NB4 (cell line): Measurements from ENCODE around the gene RNF217.

Experiments used
- DNase-seq: peaks from one replicate; pipeline ENCODE4 v3.0.0; 2010; ENCODE audit warnings: low read depth
- H3K4me3 ChIP-seq: one replicate; pipeline ENCODE4 v1.5.1; 2011; ENCODE audit warnings: mild to moderate bottlenecking, low read depth, low read length, moderate library complexity
- CTCF ChIP-seq: IDR thresholded peaks from one replicate; pipeline ENCODE4 v1.5.1; 2012; ENCODE audit warnings: low read depth, low read length
- MYC ChIP-seq: IDR thresholded peaks from 2 replicates; pipeline ENCODE4 v1.6.1; 2011; ENCODE audit warnings: low read depth, low read length
- POLR2A ChIP-seq: IDR thresholded peaks from 2 replicates; pipeline ENCODE4 v1.6.1; 2011; ENCODE audit warnings: mild to moderate bottlenecking; ENCODE audit not compliant: insufficient read length; ENCODE audit errors: extremely low read depth
- TF ChIP-seq, protein P1 (sequence below): IDR thresholded peaks from 2 replicates; pipeline ENCODE4 v1.6.1; 2011; ENCODE audit warnings: low read depth, low read length

The RNF217 gene

DNA sequence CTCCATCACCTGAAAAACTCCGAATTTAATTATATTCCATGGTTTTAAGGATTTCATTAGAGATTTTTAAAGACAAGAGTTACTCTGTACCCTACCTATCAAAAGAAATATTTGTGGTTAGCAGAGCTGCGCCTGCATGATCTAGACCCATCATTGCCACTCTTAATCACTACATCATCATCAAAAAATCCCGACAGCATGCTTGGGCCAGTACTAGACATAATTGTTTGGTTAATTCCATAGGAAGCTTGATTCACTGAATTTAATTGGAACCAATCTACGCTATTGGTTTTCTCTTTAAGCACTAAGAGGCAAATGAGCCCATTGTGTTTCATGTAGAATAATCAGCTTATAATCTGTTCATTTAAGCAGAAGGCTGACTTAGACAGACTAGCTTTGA is 33.4 kb upstream of the RNF217 start:
- DNase-seq: no peak
- H3K4me3 ChIP-seq: no peak overlapping the region
- TF ChIP-seq MYC (no peak), POLR2A (no peak), CTCF (no peak)
- TF ChIP-seq, protein P1, sequence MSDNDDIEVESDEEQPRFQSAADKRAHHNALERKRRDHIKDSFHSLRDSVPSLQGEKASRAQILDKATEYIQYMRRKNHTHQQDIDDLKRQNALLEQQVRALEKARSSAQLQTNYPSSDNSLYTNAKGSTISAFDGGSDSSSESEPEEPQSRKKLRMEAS: no peak

- TF ChIP-seq, protein P1: no peak
- no peak for TF ChIP-seq POLR2A
- no peak for TF ChIP-seq MYC
- TF ChIP-seq CTCF: no peak
- no peak for DNase-seq
These were observed 24.6 kb upstream of the RNF217 start for GRCh38 chr6:124937645-124938044.

GRCh38 chr6:124941259-124941658 is 21.0 kb upstream of the RNF217 start:
- DNase-seq: no peak
- H3K4me3 ChIP-seq: no peak overlapping the region
- TF ChIP-seq, protein P1: no peak
- TF ChIP-seq POLR2A: no peak
- no peak for TF ChIP-seq MYC
- TF ChIP-seq CTCF: no peak

More at GRCh38 chr6:124937645-124938044, 24.6 kb upstream of the RNF217 start:
- no peak overlapping the region for H3K4me3 ChIP-seq

DNA sequence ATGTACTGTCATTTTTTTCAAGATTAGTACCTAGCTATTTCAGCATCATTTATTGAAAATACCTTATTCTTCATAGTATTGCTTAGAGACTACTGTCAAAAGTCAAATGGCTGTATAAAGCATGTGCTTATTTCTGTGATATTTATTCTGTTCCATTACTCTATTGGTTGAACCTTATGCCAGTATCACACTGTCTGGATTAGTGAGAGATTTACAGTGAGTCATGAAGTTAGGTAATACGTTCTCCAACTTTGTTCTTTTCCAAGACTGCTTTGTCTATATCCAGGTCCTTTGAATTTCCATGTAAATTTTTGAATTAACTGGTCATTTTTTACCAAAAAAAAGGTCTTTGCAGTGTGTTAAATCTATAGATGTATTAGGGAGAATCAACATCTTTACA is 18.6 kb upstream of the RNF217 start:
- H3K4me3 ChIP-seq: no peak overlapping the region
- TF ChIP-seq CTCF: no peak
- TF ChIP-seq POLR2A: no peak
- TF ChIP-seq MYC: no peak
- TF ChIP-seq, protein P1: no peak
- DNase-seq: no peak

GRCh38 chr6:124947971-124948451 is 14.2 kb upstream of the RNF217 start:
- TF ChIP-seq POLR2A (no peak), CTCF (no peak)
- TF ChIP-seq, protein P1: no peak
- no peak for DNase-seq
- H3K4me3 ChIP-seq: no peak overlapping the region
